Smooth muscle cell (in vitro differentiated cells): ENCODE measurements around the gene DMD. TPM values are rescaled to one million over a fixed set of nuclear protein-coding genes. Genes with fewer than 3 reads are reported as not detected.

Experiments
- DNase-seq: peaks from one replicate; lab custom pipeline; 2025; ENCODE audit not compliant: unreplicated experiment; lab: John Stamatoyannopoulos, UW
- H2AFZ ChIP-seq: fragments of 200-600 bp; sonication (generic); 2 replicates; pipeline ENCODE4 v1.6.0; 2016; ENCODE audit warnings: antibody characterized with exemption, low read depth, mild to moderate bottlenecking
- H3F3A ChIP-seq: fragments of 200-600 bp; sonication (generic); 2 replicates; pipeline ENCODE4 v1.6.0; 2017; ENCODE audit warnings: antibody characterized with exemption, low read depth
- H3K27ac ChIP-seq: fragments of 200-600 bp; sonication (generic); 2 replicates; pipeline ENCODE4 v1.5.1; 2016; ENCODE audit warnings: low read depth, mild to moderate bottlenecking
- H3K27me3 ChIP-seq: fragments of 200-600 bp; sonication (generic); 2 replicates; pipeline ENCODE4 v1.6.1; 2016; ENCODE audit warnings: low read depth, mild to moderate bottlenecking
- H3K36me3 ChIP-seq: fragments of 200-600 bp; sonication (generic); 2 replicates; pipeline ENCODE4 v1.5.1; 2016; ENCODE audit warnings: low read depth
- H3K4me1 ChIP-seq: fragments of 200-600 bp; sonication (generic); 2 replicates; pipeline ENCODE4 v1.5.1; 2016; ENCODE audit warnings: low read depth
- H3K4me2 ChIP-seq: fragments of 200-600 bp; sonication (generic); 2 replicates; pipeline ENCODE4 v1.6.0; 2016; ENCODE audit warnings: mild to moderate bottlenecking
- H3K4me3 ChIP-seq: fragments of 200-600 bp; sonication (generic); 2 replicates; pipeline ENCODE4 v1.5.1; 2016; ENCODE audit warnings: mild to moderate bottlenecking
- H3K79me2 ChIP-seq: fragments of 200-600 bp; sonication (generic); 2 replicates; pipeline ENCODE4 v1.6.0; 2016; ENCODE audit warnings: low read depth, mild to moderate bottlenecking
- H3K9ac ChIP-seq: fragments of 200-600 bp; sonication (generic); 2 replicates; pipeline ENCODE4 v1.6.0; 2016; ENCODE audit warnings: low read depth
- H3K9me3 ChIP-seq: fragments of 200-600 bp; sonication (generic); replicated peaks from 2 replicates; pipeline ENCODE4 v1.5.1; 2016; ENCODE audit warnings: low read depth
- H4K20me1 ChIP-seq: fragments of 200-600 bp; sonication (generic); 2 replicates; pipeline ENCODE4 v1.6.0; 2016; ENCODE audit warnings: low read depth
- CTCF ChIP-seq: fragments of 200-600 bp; sonication (generic); IDR thresholded peaks from 2 replicates; pipeline ENCODE4 v1.5.1; 2017; ENCODE audit warnings: borderline replicate concordance, mild to moderate bottlenecking, antibody characterized with exemption; ENCODE audit not compliant: insufficient read depth, poor library complexity, severe bottlenecking
- WGBS: methylation state at CpG from one replicate; pipeline ENCODE4 v1.1.7; 2016; ENCODE audit warnings: low lambda C conversion rate; 5-methylcytosine and 5-hydroxymethylcytosine counted together
- polyA plus RNA-seq: library from polyadenylated mRNA; unstranded; fragments of >200 nt; fragmentation: Nextera tagmentation; extraction: Ambion mirVana; gene quantifications from 2 replicates; pipeline ENCODE4 v1.2.1, GENCODE V29; 2016
- total RNA-seq: library from RNA; depleted of rRNA; stranded (reverse); fragments of >200 nt; gene quantifications from 2 replicates; pipeline ENCODE4 v1.2.3, GENCODE V29; 2014

The DMD gene
- total and polyA plus RNA-seq, 2 experiments from 2014 or later: 12.3 to 12.6 TPM

- Histone ChIP-seq H2AFZ (no peak overlapping the region), H3K4me1 (no peaks in the 10 kb centered on the region), H3K36me3 (no peaks in the 10 kb centered on the region), H3K9me3 (no peaks in the 10 kb centered on the region), H3K4me3 (no peak overlapping the region), H4K20me1 (no peaks in the 10 kb centered on the region), H3K27me3 (no peaks in the 10 kb centered on the region), H3F3A (no peaks in the 10 kb centered on the region), H3K9ac (no peak overlapping the region), H3K79me2 (no peaks in the 10 kb centered on the region), H3K4me2 (no peak overlapping the region), H3K27ac (no peak overlapping the region)
- WGBS: 69% methylated on average over 2 of the region's 2 CpGs
- no peak for DNase-seq
- no peak for TF ChIP-seq CTCF
These were observed 1985.5 kb downstream of the DMD start for GRCh38 chrX:31225819-31226218.

GRCh38 chrX:31224381-31225012 lies 1986.9 kb downstream of the DMD start:
- H3K27ac ChIP-seq: peak overlapping the region; percentile 79
- DNase-seq: no peak
- TF ChIP-seq CTCF: no peak
- no peak overlapping the region for H3K9ac ChIP-seq
- H3K36me3 ChIP-seq: no peaks in the 10 kb centered on the region
- H3K9me3 ChIP-seq: no peaks in the 10 kb centered on the region
- H3K79me2 ChIP-seq: no peaks in the 10 kb centered on the region
- H3K4me2 ChIP-seq: no peak overlapping the region
- H3K4me1 ChIP-seq: no peaks in the 10 kb centered on the region
- no peaks in the 10 kb centered on the region for H3K27me3 ChIP-seq
- no peaks in the 10 kb centered on the region for H4K20me1 ChIP-seq
- H3K4me3 ChIP-seq: no peak overlapping the region
- no peak overlapping the region for H2AFZ ChIP-seq
- WGBS: 68% methylated on average over 5 of the region's 5 CpGs
- H3F3A ChIP-seq: no peaks in the 10 kb centered on the region

GRCh38 chrX:31223817-31224216 lies 1987.5 kb downstream of the DMD start:
- DNase-seq: no peak

More at GRCh38 chrX:31223817-31224216, 1987.5 kb downstream of the DMD start:
- Histone ChIP-seq H3K27me3 (no peaks in the 10 kb centered on the region), H3K4me3 (no peak overlapping the region), H4K20me1 (no peaks in the 10 kb centered on the region), H3K27ac (peak overlapping the region; percentile 79), H3K4me1 (no peaks in the 10 kb centered on the region), H2AFZ (no peak overlapping the region), H3K9ac (no peak overlapping the region), H3F3A (no peaks in the 10 kb centered on the region), H3K4me2 (no peak overlapping the region), H3K79me2 (no peaks in the 10 kb centered on the region), H3K36me3 (no peaks in the 10 kb centered on the region), H3K9me3 (no peaks in the 10 kb centered on the region)
- TF ChIP-seq CTCF: no peak
- 54% methylated on average over 3 of the region's 3 CpGs for whole genome bisulfite sequencing
